K562 (cell line): ENCODE results near the gene ULBP2.
A peak's percentile ranks its signal among the peaks of the same experiment; 100 is the strongest.

Experiments
- CHD1 ChIP-seq: fragments of 200-600 bp; sonication (generic); IDR thresholded peaks from one replicate; pipeline ENCODE4 v1.6.1; 2012; ENCODE audit warnings: mild to moderate bottlenecking, moderate library complexity, low read length, inconsistent platforms
- CHD4 ChIP-seq: fragments of 200-600 bp; sonication (generic); IDR thresholded peaks from 3 replicates; pipeline ENCODE4 v1.6.1; 2012; ENCODE audit warnings: low read depth, mild to moderate bottlenecking, mixed read lengths, low read length, inconsistent platforms; ENCODE audit not compliant: insufficient read depth, insufficient replicate concordance, poor library complexity, severe bottlenecking
- FOXK2 ChIP-seq, 2 experiments: fragments of 450-650 bp; IDR thresholded peaks in 1 of 2; conservative IDR thresholded peaks in 1 of 2; 2 replicates each; pipeline ENCODE4 v1.6.1; 2016; ENCODE audit warnings: low read depth in 2 of 2, mild to moderate bottlenecking in 1 of 2
- HDAC6 ChIP-seq: IDR thresholded peaks from 2 replicates; pipeline ENCODE4 v1.6.1; 2012; ENCODE audit warnings: low read depth, mild to moderate bottlenecking, control low read depth, inconsistent platforms, low read length, moderate library complexity
- POLR2A ChIP-seq: fragments of 450-650 bp; conservative IDR thresholded peaks from 2 replicates; pipeline ENCODE4 v1.6.1; 2016
- POLR2AphosphoS5 ChIP-seq: IDR thresholded peaks from 2 replicates; pipeline ENCODE4 v1.6.1; 2011; ENCODE audit warnings: mild to moderate bottlenecking, low read depth, low read length, moderate library complexity; ENCODE audit not compliant: control insufficient read depth, insufficient read depth
- POLR3A ChIP-seq: IDR thresholded peaks from 2 replicates; pipeline ENCODE4 v1.6.1; 2011; ENCODE audit warnings: borderline replicate concordance, mild to moderate bottlenecking, moderate library complexity; ENCODE audit not compliant: insufficient read length, insufficient read depth; ENCODE audit errors: extremely low read depth
- RCOR1 ChIP-seq, 2 experiments: IDR thresholded peaks; 2 replicates each; pipeline ENCODE4 v1.6.1; 2012; ENCODE audit warnings: low read depth in 2 of 2, low read length in 2 of 2, borderline replicate concordance in 1 of 2, improper control_type of control experiment in 1 of 2
- SNRNP70 ChIP-seq: fragments of 200-400 bp; formaldehyde crosslinking; optimal IDR thresholded peaks from 2 replicates; pipeline ENCODE3; 2017; ENCODE audit warnings: low read depth, low read length
- TCF7 ChIP-seq: sonication (generic); IDR thresholded peaks from 2 replicates; pipeline ENCODE4 v1.6.1; 2016; ENCODE audit warnings: antibody characterized with exemption, borderline replicate concordance
- TF ChIP-seq, protein P1 (sequence below): fragments of 250-450 bp; sonication (Bioruptor Pico); IDR thresholded peaks from 2 replicates; pipeline ENCODE4 v1.5.1; 2021; ENCODE audit warnings: mild to moderate bottlenecking
- TF ChIP-seq, protein P2 (sequence below), 3 experiments: IDR thresholded peaks in 2 of 3; conservative IDR thresholded peaks in 1 of 3; 2 replicates each; pipeline ENCODE4 v1.5.1; 2011 to 2012; ENCODE audit warnings: low read length in 3 of 3, mild to moderate bottlenecking in 3 of 3, control low read depth in 2 of 3, improper control_type of control experiment in 1 of 3, inconsistent platforms in 1 of 3, low read depth in 1 of 3, mixed read lengths in 1 of 3, moderate library complexity in 1 of 3; ENCODE audit not compliant: insufficient read depth in 2 of 3
- TF ChIP-seq, protein P3 (sequence below): conservative IDR thresholded peaks from 2 replicates; pipeline ENCODE4 v1.6.1; 2011; ENCODE audit warnings: low read depth, mild to moderate bottlenecking, low read length; ENCODE audit not compliant: control insufficient read depth

DNA sequence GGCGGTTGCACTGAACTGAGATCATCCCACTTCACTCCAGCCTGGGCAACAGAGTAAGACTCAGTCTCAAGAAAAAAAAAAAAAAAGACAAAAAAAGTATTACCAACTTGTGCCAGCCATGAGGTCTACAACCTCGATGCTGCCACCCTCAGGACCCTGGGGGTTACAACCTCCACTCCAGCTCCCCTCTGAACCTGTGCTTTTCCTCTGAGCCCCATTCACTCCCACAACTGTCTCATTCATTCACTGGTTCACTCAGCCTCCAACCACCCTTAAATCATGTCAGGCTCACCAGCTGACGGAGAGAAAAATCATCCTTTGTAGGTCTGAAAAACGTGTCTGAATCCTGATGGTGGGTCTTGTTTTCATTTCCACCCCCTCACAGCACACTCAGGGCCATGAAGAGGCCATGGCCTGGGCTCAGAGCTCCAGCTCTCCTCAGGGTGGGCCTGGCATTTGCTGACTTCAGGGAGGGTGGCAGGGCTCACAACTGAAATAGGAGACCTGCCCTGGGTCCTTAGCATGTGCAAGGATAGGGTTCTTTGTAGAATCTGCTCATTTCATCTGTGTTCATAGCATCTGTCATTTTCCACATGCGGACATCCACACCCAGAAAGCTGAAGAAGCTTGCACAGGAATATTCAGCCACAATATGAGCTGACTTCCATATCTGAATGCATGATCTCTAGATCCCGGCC lies 20.1 kb downstream of the ULBP2 start:
- TF ChIP-seq CHD4 (no peak), SNRNP70 (no peak), FOXK2 (conservative IDR thresholded peaks at IDR 0.05 in 1 of 2, IDR thresholded peaks at IDR 0.05 in 1 of 2; ENCODE audit: low read depth in 2 of 2) (no peak), CHD1 (no peak), POLR2A (no peak), RCOR1 (IDR thresholded peaks at IDR 0.05; ENCODE audit: borderline replicate concordance in 1 of 2, low read depth in 2 of 2, low read length in 2 of 2) (no peak), TCF7 (no peak), HDAC6 (no peak), POLR2AphosphoS5 (no peak), POLR3A (no peak)
- TF ChIP-seq, protein P1, sequence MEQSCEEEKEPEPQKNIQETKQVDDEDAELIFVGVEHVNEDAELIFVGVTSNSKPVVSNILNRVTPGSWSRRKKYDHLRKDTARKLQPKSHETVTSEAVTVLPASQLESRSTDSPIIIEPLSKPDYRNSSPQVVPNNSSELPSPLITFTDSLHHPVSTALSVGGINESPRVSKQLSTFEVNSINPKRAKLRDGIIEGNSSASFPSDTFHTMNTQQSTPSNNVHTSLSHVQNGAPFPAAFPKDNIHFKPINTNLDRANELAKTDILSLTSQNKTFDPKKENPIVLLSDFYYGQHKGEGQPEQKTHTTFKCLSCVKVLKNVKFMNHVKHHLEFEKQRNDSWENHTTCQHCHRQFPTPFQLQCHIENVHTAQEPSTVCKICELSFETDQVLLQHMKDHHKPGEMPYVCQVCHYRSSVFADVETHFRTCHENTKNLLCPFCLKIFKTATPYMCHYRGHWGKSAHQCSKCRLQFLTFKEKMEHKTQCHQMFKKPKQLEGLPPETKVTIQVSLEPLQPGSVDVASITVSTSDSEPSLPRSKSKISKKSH: no peak
- TF ChIP-seq, protein P2, sequence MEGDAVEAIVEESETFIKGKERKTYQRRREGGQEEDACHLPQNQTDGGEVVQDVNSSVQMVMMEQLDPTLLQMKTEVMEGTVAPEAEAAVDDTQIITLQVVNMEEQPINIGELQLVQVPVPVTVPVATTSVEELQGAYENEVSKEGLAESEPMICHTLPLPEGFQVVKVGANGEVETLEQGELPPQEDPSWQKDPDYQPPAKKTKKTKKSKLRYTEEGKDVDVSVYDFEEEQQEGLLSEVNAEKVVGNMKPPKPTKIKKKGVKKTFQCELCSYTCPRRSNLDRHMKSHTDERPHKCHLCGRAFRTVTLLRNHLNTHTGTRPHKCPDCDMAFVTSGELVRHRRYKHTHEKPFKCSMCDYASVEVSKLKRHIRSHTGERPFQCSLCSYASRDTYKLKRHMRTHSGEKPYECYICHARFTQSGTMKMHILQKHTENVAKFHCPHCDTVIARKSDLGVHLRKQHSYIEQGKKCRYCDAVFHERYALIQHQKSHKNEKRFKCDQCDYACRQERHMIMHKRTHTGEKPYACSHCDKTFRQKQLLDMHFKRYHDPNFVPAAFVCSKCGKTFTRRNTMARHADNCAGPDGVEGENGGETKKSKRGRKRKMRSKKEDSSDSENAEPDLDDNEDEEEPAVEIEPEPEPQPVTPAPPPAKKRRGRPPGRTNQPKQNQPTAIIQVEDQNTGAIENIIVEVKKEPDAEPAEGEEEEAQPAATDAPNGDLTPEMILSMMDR (IDR thresholded peaks at IDR 0.05 in 2 of 3, conservative IDR thresholded peaks at IDR 0.05 in 1 of 3; ENCODE audit: insufficient read depth in 2 of 3, low read depth in 1 of 3, low read length in 3 of 3): peak; percentile 26 to 44 (median 42); a peak in 3 of 6 replicates
- TF ChIP-seq, protein P3, sequence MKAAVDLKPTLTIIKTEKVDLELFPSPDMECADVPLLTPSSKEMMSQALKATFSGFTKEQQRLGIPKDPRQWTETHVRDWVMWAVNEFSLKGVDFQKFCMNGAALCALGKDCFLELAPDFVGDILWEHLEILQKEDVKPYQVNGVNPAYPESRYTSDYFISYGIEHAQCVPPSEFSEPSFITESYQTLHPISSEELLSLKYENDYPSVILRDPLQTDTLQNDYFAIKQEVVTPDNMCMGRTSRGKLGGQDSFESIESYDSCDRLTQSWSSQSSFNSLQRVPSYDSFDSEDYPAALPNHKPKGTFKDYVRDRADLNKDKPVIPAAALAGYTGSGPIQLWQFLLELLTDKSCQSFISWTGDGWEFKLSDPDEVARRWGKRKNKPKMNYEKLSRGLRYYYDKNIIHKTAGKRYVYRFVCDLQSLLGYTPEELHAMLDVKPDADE: no peak
